Panc1 (cell line): ENCODE data around the gene SMTNL2. TPM values are rescaled to one million over a fixed set of nuclear protein-coding genes. Genes with fewer than 3 reads are reported as not detected.

Experiments
- ATAC-seq: fragments of 200-7000 bp; cut with Tn5 transposase; 2 replicates; pipeline ENCODE4 v1.9.1; 2020; ENCODE audit warnings: mild to moderate bottlenecking, moderate library complexity
- BruUV-seq: library from RNA; stranded (reverse); fragments of 400-500 nt; replicated peaks from 2 replicates; lab custom pipeline; 2021; lab: Mats Ljungman, UMichigan
- CTCF ChIA-PET: fragments of 300-600 bp; sonication (Branson Sonifier 250); formaldehyde crosslinking; loops from one replicate; lab custom pipeline; 2022; ENCODE audit warnings: antibody characterized with exemption; lab: Charles Lee
- POLR2A ChIA-PET: fragments of 300-600 bp; sonication (Branson Sonifier 250); formaldehyde crosslinking; loops from one replicate; lab custom pipeline; 2022; ENCODE audit warnings: antibody characterized with exemption; lab: Charles Lee
- DNase-seq: peaks from one replicate; pipeline ENCODE4 v3.0.0-alpha.2; 2010; ENCODE audit warnings: low read depth, low spot score
- H3K27ac ChIP-seq: 2 replicates; pipeline ENCODE4 v1.5.1; 2011; ENCODE audit warnings: mild to moderate bottlenecking, low read length, inconsistent platforms
- H3K27me3 ChIP-seq: fragments of 200-500 bp; sonication (Bioruptor generic); 2 replicates; pipeline ENCODE4 v1.6.0; 2014; ENCODE audit warnings: low read length, inconsistent platforms; ENCODE audit not compliant: control insufficient read depth, insufficient read depth
- H3K36me3 ChIP-seq: fragments of 200-500 bp; sonication (Bioruptor generic); 2 replicates; pipeline ENCODE4 v1.5.1; 2014; ENCODE audit warnings: inconsistent platforms, mild to moderate bottlenecking, low read length, moderate library complexity; ENCODE audit not compliant: control insufficient read depth, insufficient read depth
- H3K4me1 ChIP-seq: 2 replicates; pipeline ENCODE4 v1.5.1; 2011; ENCODE audit warnings: inconsistent platforms, mild to moderate bottlenecking, low read length, moderate library complexity; ENCODE audit not compliant: control insufficient read depth, insufficient read depth
- H3K4me3 ChIP-seq, 2 experiments: 2 replicates each; pipeline ENCODE4 v1.5.1; 2011 to 2012; ENCODE audit warnings: low read depth in 2 of 2, low read length in 2 of 2, mild to moderate bottlenecking in 2 of 2, inconsistent platforms in 1 of 2, moderate library complexity in 1 of 2
- H3K9me3 ChIP-seq: fragments of 200-500 bp; sonication (Bioruptor generic); 2 replicates; pipeline ENCODE4 v1.5.1; 2014; ENCODE audit warnings: low read depth, mild to moderate bottlenecking, inconsistent platforms, low read length, moderate library complexity; ENCODE audit not compliant: control insufficient read depth, insufficient read depth
- POLR2AphosphoS5 ChIP-seq: IDR thresholded peaks from 2 replicates; pipeline ENCODE4 v1.6.1; 2012; ENCODE audit warnings: mild to moderate bottlenecking, low read depth, low read length, moderate library complexity
- SIN3A ChIP-seq: IDR thresholded peaks from 2 replicates; pipeline ENCODE4 v1.6.1; 2012; ENCODE audit warnings: low read depth, mild to moderate bottlenecking, low read length, moderate library complexity, borderline replicate concordance; ENCODE audit not compliant: insufficient read depth
- TCF7L2 ChIP-seq: IDR thresholded peaks from 2 replicates; pipeline ENCODE4 v1.6.1; 2011; ENCODE audit warnings: mild to moderate bottlenecking, low read depth, low read length, inconsistent platforms
- in situ Hi-C: cut with HindIII; loops from 2 replicates; pipeline ENCODE4 v1.10.0; 2016; ENCODE audit warnings: low sequenced_read_pairs, low pct_unique_long_range_greater_than_20kb
- intact Hi-C: fragments of 100-400 bp; cut with micrococcal nuclease; formaldehyde crosslinking; loops from one replicate; pipeline ENCODE4 v1.10.0; 2022; ENCODE audit not compliant: unreplicated experiment
- total RNA-seq: library from RNA; stranded (reverse); gene quantifications from one replicate; pipeline ENCODE4 v1.2.1, GENCODE V29; 2021; ENCODE audit not compliant: unreplicated experiment
- TF ChIP-seq, protein P1 (sequence below), 2 experiments: IDR thresholded peaks; 2 replicates each; pipeline ENCODE4 v1.6.1; 2011 to 2012; ENCODE audit warnings: low read depth in 2 of 2, control low read depth in 1 of 2, low read length in 1 of 2, mild to moderate bottlenecking in 1 of 2, moderate library complexity in 1 of 2; ENCODE audit not compliant: insufficient read depth in 1 of 2
- TF ChIP-seq, protein P2 (sequence below): fragments of 450-650 bp; IDR thresholded peaks from 2 replicates; pipeline ENCODE4 v1.5.1; 2017; ENCODE audit warnings: mild to moderate bottlenecking

SMTNL2 gene
- total RNA-seq, 1 experiment from 2014 or later = not detected

DNA sequence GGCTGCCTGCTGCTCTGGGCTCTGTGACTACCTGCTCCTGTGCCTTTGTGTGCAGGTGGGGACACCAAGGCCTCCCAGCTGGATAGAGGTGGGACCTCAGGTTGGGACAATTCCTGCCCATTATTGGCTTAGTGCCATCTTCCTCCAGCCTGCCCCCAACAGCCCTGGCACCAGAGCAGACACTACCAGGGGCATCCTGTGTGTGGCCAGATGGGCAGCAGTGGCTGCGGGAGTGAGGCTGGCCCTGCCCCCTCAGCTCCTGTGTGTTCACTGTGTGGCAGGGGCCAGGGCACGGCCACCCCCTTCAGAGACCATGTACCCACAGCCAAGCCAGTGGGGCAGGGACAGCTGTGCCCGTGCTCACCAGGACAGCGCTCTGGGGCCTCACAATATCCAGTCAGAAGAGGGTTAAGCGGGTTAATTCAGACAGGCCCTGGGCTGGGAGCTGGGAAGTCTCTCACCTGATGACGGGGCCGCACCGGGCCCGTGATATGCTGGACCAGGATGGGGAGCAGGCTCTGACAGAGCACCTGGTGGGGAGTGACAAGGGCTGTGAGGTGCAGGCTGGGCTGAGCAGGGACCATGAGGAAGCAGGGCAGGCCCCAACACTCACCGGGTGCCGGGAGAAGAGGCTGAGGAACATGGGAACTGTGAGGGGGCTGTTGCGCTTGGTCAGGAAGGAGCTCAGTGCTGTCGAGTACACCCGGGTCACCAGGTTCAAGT lies 42.2 kb upstream of the SMTNL2 start:
- no TSS peak for BruUV-seq
- no peak for ATAC-seq
- Histone ChIP-seq H3K27me3 (no peaks in the 10 kb centered on the region), H3K4me3 (no peak overlapping the region), H3K36me3 (peaks cover 3% of the 10 kb centered on the region; the same call in 1 of the 2 replicates), H3K4me1 (peaks cover 11% of the 10 kb centered on the region), H3K9me3 (no peaks in the 10 kb centered on the region), H3K27ac (no peak overlapping the region)
- POLR2A ChIA-PET = no interaction called here
- TF ChIP-seq TCF7L2 = no peak
- no peak for TF ChIP-seq SIN3A
- TF ChIP-seq POLR2AphosphoS5 = no peak
- TF ChIP-seq, protein P1, sequence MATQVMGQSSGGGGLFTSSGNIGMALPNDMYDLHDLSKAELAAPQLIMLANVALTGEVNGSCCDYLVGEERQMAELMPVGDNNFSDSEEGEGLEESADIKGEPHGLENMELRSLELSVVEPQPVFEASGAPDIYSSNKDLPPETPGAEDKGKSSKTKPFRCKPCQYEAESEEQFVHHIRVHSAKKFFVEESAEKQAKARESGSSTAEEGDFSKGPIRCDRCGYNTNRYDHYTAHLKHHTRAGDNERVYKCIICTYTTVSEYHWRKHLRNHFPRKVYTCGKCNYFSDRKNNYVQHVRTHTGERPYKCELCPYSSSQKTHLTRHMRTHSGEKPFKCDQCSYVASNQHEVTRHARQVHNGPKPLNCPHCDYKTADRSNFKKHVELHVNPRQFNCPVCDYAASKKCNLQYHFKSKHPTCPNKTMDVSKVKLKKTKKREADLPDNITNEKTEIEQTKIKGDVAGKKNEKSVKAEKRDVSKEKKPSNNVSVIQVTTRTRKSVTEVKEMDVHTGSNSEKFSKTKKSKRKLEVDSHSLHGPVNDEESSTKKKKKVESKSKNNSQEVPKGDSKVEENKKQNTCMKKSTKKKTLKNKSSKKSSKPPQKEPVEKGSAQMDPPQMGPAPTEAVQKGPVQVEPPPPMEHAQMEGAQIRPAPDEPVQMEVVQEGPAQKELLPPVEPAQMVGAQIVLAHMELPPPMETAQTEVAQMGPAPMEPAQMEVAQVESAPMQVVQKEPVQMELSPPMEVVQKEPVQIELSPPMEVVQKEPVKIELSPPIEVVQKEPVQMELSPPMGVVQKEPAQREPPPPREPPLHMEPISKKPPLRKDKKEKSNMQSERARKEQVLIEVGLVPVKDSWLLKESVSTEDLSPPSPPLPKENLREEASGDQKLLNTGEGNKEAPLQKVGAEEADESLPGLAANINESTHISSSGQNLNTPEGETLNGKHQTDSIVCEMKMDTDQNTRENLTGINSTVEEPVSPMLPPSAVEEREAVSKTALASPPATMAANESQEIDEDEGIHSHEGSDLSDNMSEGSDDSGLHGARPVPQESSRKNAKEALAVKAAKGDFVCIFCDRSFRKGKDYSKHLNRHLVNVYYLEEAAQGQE (IDR thresholded peaks at IDR 0.05; ENCODE audit: insufficient read depth in 1 of 2, low read depth in 2 of 2, low read length in 1 of 2) = no peak
- TF ChIP-seq, protein P2, sequence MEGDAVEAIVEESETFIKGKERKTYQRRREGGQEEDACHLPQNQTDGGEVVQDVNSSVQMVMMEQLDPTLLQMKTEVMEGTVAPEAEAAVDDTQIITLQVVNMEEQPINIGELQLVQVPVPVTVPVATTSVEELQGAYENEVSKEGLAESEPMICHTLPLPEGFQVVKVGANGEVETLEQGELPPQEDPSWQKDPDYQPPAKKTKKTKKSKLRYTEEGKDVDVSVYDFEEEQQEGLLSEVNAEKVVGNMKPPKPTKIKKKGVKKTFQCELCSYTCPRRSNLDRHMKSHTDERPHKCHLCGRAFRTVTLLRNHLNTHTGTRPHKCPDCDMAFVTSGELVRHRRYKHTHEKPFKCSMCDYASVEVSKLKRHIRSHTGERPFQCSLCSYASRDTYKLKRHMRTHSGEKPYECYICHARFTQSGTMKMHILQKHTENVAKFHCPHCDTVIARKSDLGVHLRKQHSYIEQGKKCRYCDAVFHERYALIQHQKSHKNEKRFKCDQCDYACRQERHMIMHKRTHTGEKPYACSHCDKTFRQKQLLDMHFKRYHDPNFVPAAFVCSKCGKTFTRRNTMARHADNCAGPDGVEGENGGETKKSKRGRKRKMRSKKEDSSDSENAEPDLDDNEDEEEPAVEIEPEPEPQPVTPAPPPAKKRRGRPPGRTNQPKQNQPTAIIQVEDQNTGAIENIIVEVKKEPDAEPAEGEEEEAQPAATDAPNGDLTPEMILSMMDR = no peak
- in situ Hi-C loops (no loop called here), intact Hi-C loops (no loop called here)
- CTCF ChIA-PET = no interaction called here
- no peak for DNase-seq

- ChIA-PET CTCF (no interaction called here), POLR2A (no interaction called here)
- TF ChIP-seq SIN3A (no peak), TCF7L2 (no peak), POLR2AphosphoS5 (no peak)
- TF ChIP-seq, protein P1 (IDR thresholded peaks at IDR 0.05; ENCODE audit: insufficient read depth in 1 of 2, low read depth in 2 of 2, low read length in 1 of 2) = no peak
- in situ Hi-C loops (no loop called here), intact Hi-C loops (no loop called here)
- no peak overlapping the region for H3K27ac ChIP-seq
- no TSS peak for BruUV-seq
- ATAC-seq (no peak), DNase-seq (no peak)
- peaks cover 5% of the 10 kb centered on the region; the same call in 1 of the 2 replicates for H3K4me1 ChIP-seq
- no peaks in the 10 kb centered on the region for H3K9me3 ChIP-seq
- H3K4me3 ChIP-seq = no peak overlapping the region
- H3K27me3 ChIP-seq = no peaks in the 10 kb centered on the region
- H3K36me3 ChIP-seq = peaks cover 3% of the 10 kb centered on the region; the same call in 1 of the 2 replicates
These were observed 41.6 kb upstream of the SMTNL2 start for GRCh38 chr17:4542726-4543191.
